ENCODE results near the gene ANKRD11.

Gene ANKRD11

GRCh38 chr16:89295915-89296314, 194.4 kb downstream of the ANKRD11 start:
- no peak overlapping the region for H3K4me3 ChIP-seq (ENCODE audit: low read length)
- DNase-seq (ENCODE audit: low read depth), result no peak
- TF ChIP-seq, protein P1, sequence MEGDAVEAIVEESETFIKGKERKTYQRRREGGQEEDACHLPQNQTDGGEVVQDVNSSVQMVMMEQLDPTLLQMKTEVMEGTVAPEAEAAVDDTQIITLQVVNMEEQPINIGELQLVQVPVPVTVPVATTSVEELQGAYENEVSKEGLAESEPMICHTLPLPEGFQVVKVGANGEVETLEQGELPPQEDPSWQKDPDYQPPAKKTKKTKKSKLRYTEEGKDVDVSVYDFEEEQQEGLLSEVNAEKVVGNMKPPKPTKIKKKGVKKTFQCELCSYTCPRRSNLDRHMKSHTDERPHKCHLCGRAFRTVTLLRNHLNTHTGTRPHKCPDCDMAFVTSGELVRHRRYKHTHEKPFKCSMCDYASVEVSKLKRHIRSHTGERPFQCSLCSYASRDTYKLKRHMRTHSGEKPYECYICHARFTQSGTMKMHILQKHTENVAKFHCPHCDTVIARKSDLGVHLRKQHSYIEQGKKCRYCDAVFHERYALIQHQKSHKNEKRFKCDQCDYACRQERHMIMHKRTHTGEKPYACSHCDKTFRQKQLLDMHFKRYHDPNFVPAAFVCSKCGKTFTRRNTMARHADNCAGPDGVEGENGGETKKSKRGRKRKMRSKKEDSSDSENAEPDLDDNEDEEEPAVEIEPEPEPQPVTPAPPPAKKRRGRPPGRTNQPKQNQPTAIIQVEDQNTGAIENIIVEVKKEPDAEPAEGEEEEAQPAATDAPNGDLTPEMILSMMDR (conservative IDR thresholded peaks at IDR 0.05; ENCODE audit: low read length), result no peak

DNA sequence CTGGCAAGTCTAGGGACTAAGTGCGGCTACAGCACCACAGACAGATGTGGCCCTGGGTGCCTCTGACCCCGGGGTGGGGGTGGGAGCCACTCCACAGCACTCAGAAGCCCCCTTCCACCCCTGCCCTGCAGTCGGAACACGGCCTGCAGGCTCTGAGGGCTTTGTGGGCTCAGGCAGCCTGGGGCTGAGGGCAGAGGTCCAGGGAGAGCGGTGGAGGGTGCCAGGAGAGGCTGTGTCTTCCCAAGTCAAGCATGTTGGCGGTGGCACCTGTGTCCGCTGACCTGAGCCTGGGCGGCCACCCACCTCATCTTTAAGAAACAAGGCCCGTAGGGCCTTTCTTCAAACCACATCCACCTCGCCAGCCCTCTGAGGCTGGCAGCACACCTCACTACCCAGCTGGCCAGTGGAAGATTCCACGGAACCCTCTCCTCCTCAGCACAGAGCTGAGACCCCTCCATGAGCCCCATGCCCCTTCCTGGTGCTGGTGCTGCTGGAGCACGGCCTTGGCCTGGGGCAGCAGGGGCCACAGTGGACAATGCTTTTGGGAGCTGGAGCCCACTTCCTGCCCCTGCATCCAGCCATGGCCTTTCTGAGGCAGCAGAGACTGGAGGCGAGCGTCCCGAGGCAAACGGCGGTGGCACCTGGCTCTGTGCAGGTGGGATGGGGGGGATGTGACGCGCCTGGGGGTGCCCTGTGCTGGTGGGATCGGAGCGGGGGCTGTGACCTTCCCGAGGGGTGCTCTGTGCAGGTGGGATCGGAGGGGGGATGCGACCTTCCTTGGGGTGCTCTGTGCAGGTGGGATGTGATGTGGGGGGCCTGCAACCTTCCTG, 195.1 kb downstream of the ANKRD11 start:
- DNase-seq (ENCODE audit: low read depth), result no peak
- TF ChIP-seq, protein P1 (conservative IDR thresholded peaks at IDR 0.05; ENCODE audit: low read length), result no peak

GRCh38 chr16:89294486-89294885, 195.9 kb downstream of the ANKRD11 start:
- DNase-seq (ENCODE audit: low read depth), result no peak
- H3K4me3 ChIP-seq (ENCODE audit: low read length), result no peak overlapping the region
- TF ChIP-seq, protein P1 (conservative IDR thresholded peaks at IDR 0.05; ENCODE audit: low read length), result no peak

More for the DNA sequence above, 195.1 kb downstream of the ANKRD11 start:
- H3K4me3 ChIP-seq (ENCODE audit: low read length), result no peak overlapping the region

- no peak for DNase-seq (ENCODE audit: low read depth)
- H3K4me3 ChIP-seq (ENCODE audit: low read length), result no peak overlapping the region
- TF ChIP-seq, protein P1 (conservative IDR thresholded peaks at IDR 0.05; ENCODE audit: low read length), result 0 out of 2 replicates have a peak, but pooled peaks have one; percentile 7
Observed at GRCh38 chr16:89293276-89294143, 196.9 kb downstream of the ANKRD11 start.

- no peak overlapping the region for H3K4me3 ChIP-seq (ENCODE audit: low read length)
- DNase-seq (ENCODE audit: low read depth), result no peak
- TF ChIP-seq, protein P1 (conservative IDR thresholded peaks at IDR 0.05; ENCODE audit: low read length), result no peak
Observed at GRCh38 chr16:89292443-89293078, 197.8 kb downstream of the ANKRD11 start.

- TF ChIP-seq, protein P1 (conservative IDR thresholded peaks at IDR 0.05; ENCODE audit: low read length), result no peak
- no peak overlapping the region for H3K4me3 ChIP-seq (ENCODE audit: low read length)
- DNase-seq (ENCODE audit: low read depth), result no peak
Observed at GRCh38 chr16:89291776-89292175, 198.6 kb downstream of the ANKRD11 start.
